C4-2B (cell line): Measurements from ENCODE around the gene ZFYVE26.

Source experiments
- CTCF ChIP-seq: fragments of 450-650 bp; conservative IDR thresholded peaks from 2 replicates; pipeline ENCODE4 v1.5.1; 2017; ENCODE audit warnings: mild to moderate bottlenecking
- ZFX ChIP-seq: fragments of 450-650 bp; IDR thresholded peaks from 2 replicates; pipeline ENCODE4 v1.6.1; 2017

- TF ChIP-seq CTCF, result no peak
- TF ChIP-seq ZFX, result no peak
Observed at GRCh38 chr14:67852926-67853604, 36.7 kb upstream of the ZFYVE26 start.
